Stimulated activated naive CD8-positive, alpha-beta T cell treated with anti-CD3 and anti-CD28 coated beads, Interleukin-15, amount 100 ng/mL, for 72 hours (primary cell): ENCODE results near the gene SCUBE1.

Experiments
- ATAC-seq: fragments of 150-1000 bp; cut with Tn5 transposase; 2 replicates; pipeline ENCODE4 v1.10.0; 2021; ENCODE audit warnings: mild to moderate bottlenecking, moderate library complexity
- DNase-seq, 2 donors: peaks; one replicate each; pipeline ENCODE4 v3.0.0; 2021 to 2022
- H3K27ac Mint-ChIP-seq, 2 donors: one replicate each; pipeline ENCODE4 v1.8.0; 2022; ENCODE audit warnings: mild to moderate bottlenecking in 2 of 2, mixed read lengths in 2 of 2, moderate library complexity in 2 of 2
- H3K27me3 Mint-ChIP-seq: one replicate; pipeline ENCODE4 v1.8.0; 2022; ENCODE audit warnings: mixed read lengths
- H3K4me1 Mint-ChIP-seq: one replicate; pipeline ENCODE4 v1.8.0; 2022; ENCODE audit warnings: mild to moderate bottlenecking, mixed read lengths
- H3K4me3 Mint-ChIP-seq, 2 donors: one replicate each; pipeline ENCODE4 v1.8.0; 2022; ENCODE audit warnings: mild to moderate bottlenecking in 2 of 2, mixed read lengths in 2 of 2, moderate library complexity in 1 of 2
- H3K9me3 Mint-ChIP-seq, 2 donors: one replicate each; pipeline ENCODE4 v1.8.0; 2022; ENCODE audit warnings: mixed read lengths in 2 of 2

SCUBE1 gene

GRCh38 chr22:43240614-43241013, 102.6 kb downstream of the SCUBE1 start:
- no peak overlapping the region for H3K27ac Mint-ChIP-seq
- ATAC-seq (no peak), DNase-seq (no peak)
- H3K9me3 Mint-ChIP-seq, result no peaks in the 10 kb centered on the region
- H3K27me3 Mint-ChIP-seq, result no peaks in the 10 kb centered on the region
- no peak overlapping the region for H3K4me3 Mint-ChIP-seq
- H3K4me1 Mint-ChIP-seq, result no peaks in the 10 kb centered on the region

- no peaks in the 10 kb centered on the region for H3K27me3 Mint-ChIP-seq
- H3K4me1 Mint-ChIP-seq, result no peaks in the 10 kb centered on the region
- ATAC-seq (no peak), DNase-seq (no peak)
- H3K9me3 Mint-ChIP-seq, result no peaks in the 10 kb centered on the region
- no peak overlapping the region for H3K27ac Mint-ChIP-seq
- H3K4me3 Mint-ChIP-seq, result no peak overlapping the region
Measured at GRCh38 chr22:43239956-43240355, 103.2 kb downstream of the SCUBE1 start.

GRCh38 chr22:43239193-43239780, 103.9 kb downstream of the SCUBE1 start:
- Mint-ChIP-seq H3K27ac (no peak overlapping the region), H3K4me1 (no peaks in the 10 kb centered on the region), H3K4me3 (no peak overlapping the region), H3K9me3 (no peaks in the 10 kb centered on the region), H3K27me3 (no peaks in the 10 kb centered on the region)
- DNase-seq (no peak), ATAC-seq (no peak)

GRCh38 chr22:43238526-43239006, 104.6 kb downstream of the SCUBE1 start:
- no peaks in the 10 kb centered on the region for H3K9me3 Mint-ChIP-seq
- H3K27ac Mint-ChIP-seq, result no peak overlapping the region
- no peak overlapping the region for H3K4me3 Mint-ChIP-seq
- ATAC-seq (no peak), DNase-seq (no peak)
- no peaks in the 10 kb centered on the region for H3K27me3 Mint-ChIP-seq
- no peaks in the 10 kb centered on the region for H3K4me1 Mint-ChIP-seq

GRCh38 chr22:43237280-43237679, 105.9 kb downstream of the SCUBE1 start:
- H3K9me3 Mint-ChIP-seq, result no peaks in the 10 kb centered on the region
- H3K4me3 Mint-ChIP-seq, result no peak overlapping the region
- H3K4me1 Mint-ChIP-seq, result no peaks in the 10 kb centered on the region
- ATAC-seq, result no peak
- DNase-seq, result no peak
- no peaks in the 10 kb centered on the region for H3K27me3 Mint-ChIP-seq
- H3K27ac Mint-ChIP-seq, result no peak overlapping the region

GRCh38 chr22:43236411-43237166, 106.6 kb downstream of the SCUBE1 start:
- no peak for ATAC-seq
- H3K27me3 Mint-ChIP-seq, result no peaks in the 10 kb centered on the region
- H3K27ac Mint-ChIP-seq, result no peak overlapping the region
- no peak overlapping the region for H3K4me3 Mint-ChIP-seq
- no peak for DNase-seq
- H3K9me3 Mint-ChIP-seq, result no peaks in the 10 kb centered on the region
- H3K4me1 Mint-ChIP-seq, result no peaks in the 10 kb centered on the region

- peaks cover 8% of the 10 kb centered on the region for H3K27me3 Mint-ChIP-seq
- H3K4me1 Mint-ChIP-seq, result peaks cover 7% of the 10 kb centered on the region
- no peak for ATAC-seq
- DNase-seq, result no peak
- H3K9me3 Mint-ChIP-seq, result no peaks in the 10 kb centered on the region
- H3K4me3 Mint-ChIP-seq, result no peak overlapping the region
- no peak overlapping the region for H3K27ac Mint-ChIP-seq
Measured at GRCh38 chr22:43235445-43236409, 107.4 kb downstream of the SCUBE1 start.

- Mint-ChIP-seq H3K4me1 (peaks cover 8% of the 10 kb centered on the region), H3K4me3 (no peak overlapping the region), H3K27ac (no peak overlapping the region), H3K27me3 (peaks cover 12% of the 10 kb centered on the region), H3K9me3 (no peaks in the 10 kb centered on the region)
- ATAC-seq (no peak), DNase-seq (no peak)
Measured at GRCh38 chr22:43234264-43234988, 108.7 kb downstream of the SCUBE1 start.

- Mint-ChIP-seq H3K27ac (no peak overlapping the region), H3K9me3 (no peaks in the 10 kb centered on the region), H3K4me1 (peaks cover 8% of the 10 kb centered on the region), H3K4me3 (no peak overlapping the region), H3K27me3 (peaks cover 12% of the 10 kb centered on the region)
- ATAC-seq, result no peak
- no peak for DNase-seq
Measured at GRCh38 chr22:43233529-43233928, 109.6 kb downstream of the SCUBE1 start.

GRCh38 chr22:43232445-43232844, 110.7 kb downstream of the SCUBE1 start:
- no peak for ATAC-seq
- Mint-ChIP-seq H3K9me3 (no peaks in the 10 kb centered on the region), H3K4me1 (peaks cover 8% of the 10 kb centered on the region), H3K4me3 (no peak overlapping the region), H3K27me3 (peaks cover 12% of the 10 kb centered on the region), H3K27ac (no peak overlapping the region)
- DNase-seq, result no peak

- no peak for DNase-seq
- Mint-ChIP-seq H3K4me3 (no peak overlapping the region), H3K9me3 (no peaks in the 10 kb centered on the region), H3K4me1 (peaks cover 8% of the 10 kb centered on the region), H3K27ac (no peak overlapping the region), H3K27me3 (peaks cover 12% of the 10 kb centered on the region)
- no peak for ATAC-seq
Measured at GRCh38 chr22:43231724-43232034, 111.5 kb downstream of the SCUBE1 start.

GRCh38 chr22:43230971-43231723, 112.0 kb downstream of the SCUBE1 start:
- Mint-ChIP-seq H3K9me3 (no peaks in the 10 kb centered on the region), H3K27ac (peak overlapping the region; percentile 37 to 83), H3K4me3 (no peak overlapping the region), H3K27me3 (peaks cover 12% of the 10 kb centered on the region), H3K4me1 (peaks cover 10% of the 10 kb centered on the region)
- peak; percentile 72 for ATAC-seq
- peak; percentile 63 to 65 for DNase-seq

GRCh38 chr22:43230571-43230970, 112.6 kb downstream of the SCUBE1 start:
- H3K4me1 Mint-ChIP-seq, result peaks cover 14% of the 10 kb centered on the region
- peaks cover 12% of the 10 kb centered on the region for H3K27me3 Mint-ChIP-seq
- no peaks in the 10 kb centered on the region for H3K9me3 Mint-ChIP-seq
- no peak overlapping the region for H3K4me3 Mint-ChIP-seq
- no peak for ATAC-seq
- DNase-seq, result no peak
- no peak overlapping the region for H3K27ac Mint-ChIP-seq

GRCh38 chr22:43228863-43229262, 114.3 kb downstream of the SCUBE1 start:
- no peaks in the 10 kb centered on the region for H3K9me3 Mint-ChIP-seq
- no peak for DNase-seq
- H3K27me3 Mint-ChIP-seq, result peaks cover 12% of the 10 kb centered on the region
- H3K4me1 Mint-ChIP-seq, result peaks cover 14% of the 10 kb centered on the region
- no peak overlapping the region for H3K27ac Mint-ChIP-seq
- H3K4me3 Mint-ChIP-seq, result no peak overlapping the region
- no peak for ATAC-seq

GRCh38 chr22:43228330-43228729, 114.8 kb downstream of the SCUBE1 start:
- peaks cover 12% of the 10 kb centered on the region for H3K27me3 Mint-ChIP-seq
- ATAC-seq (no peak), DNase-seq (no peak)
- no peak overlapping the region for H3K4me3 Mint-ChIP-seq
- peaks cover 14% of the 10 kb centered on the region for H3K4me1 Mint-ChIP-seq
- peak overlapping the region; percentile 35 to 73 for H3K27ac Mint-ChIP-seq
- H3K9me3 Mint-ChIP-seq, result no peaks in the 10 kb centered on the region
